Astrocyte (in vitro differentiated cells and primary cell): ENCODE measurements around the gene TRIML2. TPM values are rescaled to one million over a fixed set of nuclear protein-coding genes. Genes with fewer than 3 reads are reported as not detected.

Experiments
- DNase-seq: peaks from one replicate; pipeline ENCODE4 v3.0.0-alpha.2; 2010; ENCODE audit warnings: low read depth
- FAIRE-seq: peaks from 2 replicates; lab custom pipeline; 2011; peaks lifted over from hg19 to GRCh38; lab: Jason Lieb, UNC
- H2AFZ ChIP-seq: 2 replicates; pipeline ENCODE4 v1.6.0; 2012; ENCODE audit warnings: low read depth, low read length, inconsistent platforms
- H3K27ac ChIP-seq: 2 replicates; pipeline ENCODE4 v1.5.1; 2011; ENCODE audit warnings: low read depth, low read length, inconsistent platforms
- H3K27me3 ChIP-seq: 2 replicates; pipeline ENCODE4 v1.6.0; 2011; ENCODE audit warnings: low read length, inconsistent platforms; ENCODE audit not compliant: insufficient read depth
- H3K36me3 ChIP-seq: 2 replicates; pipeline ENCODE4 v1.5.1; 2011; ENCODE audit warnings: low read length, inconsistent platforms; ENCODE audit not compliant: insufficient read depth
- H3K4me1 ChIP-seq: 2 replicates; pipeline ENCODE4 v1.5.1; 2011; ENCODE audit warnings: low read length, inconsistent platforms; ENCODE audit not compliant: insufficient read depth
- H3K4me2 ChIP-seq: 2 replicates; pipeline ENCODE4 v1.6.0; 2012; ENCODE audit warnings: low read length, inconsistent platforms
- H3K4me3 ChIP-seq: 2 replicates; pipeline ENCODE4 v1.5.1; 2011; ENCODE audit warnings: low read depth, mild to moderate bottlenecking, low read length, inconsistent platforms; ENCODE audit not compliant: insufficient read depth
- H3K79me2 ChIP-seq: 2 replicates; pipeline ENCODE4 v1.6.0; 2012; ENCODE audit warnings: mild to moderate bottlenecking, low read length, inconsistent platforms; ENCODE audit not compliant: insufficient read depth
- H3K9ac ChIP-seq: 2 replicates; pipeline ENCODE4 v1.6.0; 2012; ENCODE audit warnings: mild to moderate bottlenecking, low read length, inconsistent platforms
- H3K9me3 ChIP-seq: 2 replicates; pipeline ENCODE4 v1.5.1; 2012; ENCODE audit warnings: low read depth, mild to moderate bottlenecking, low read length, inconsistent platforms; ENCODE audit not compliant: insufficient read depth
- H4K20me1 ChIP-seq: 2 replicates; pipeline ENCODE4 v1.6.0; 2012; ENCODE audit warnings: low read length, inconsistent platforms; ENCODE audit not compliant: insufficient read depth
- H3K27ac Mint-ChIP-seq: one replicate; pipeline ENCODE4 v1.8.0; 2021; ENCODE audit warnings: mild to moderate bottlenecking, mixed read lengths; ENCODE audit not compliant: unreplicated experiment
- H3K27me3 Mint-ChIP-seq: one replicate; pipeline ENCODE4 v1.8.0; 2021; ENCODE audit warnings: low read depth, mixed read lengths; ENCODE audit not compliant: unreplicated experiment
- H3K36me3 Mint-ChIP-seq: one replicate; pipeline ENCODE4 v1.8.0; 2021; ENCODE audit warnings: low read depth, mixed read lengths; ENCODE audit not compliant: unreplicated experiment
- H3K4me1 Mint-ChIP-seq: one replicate; pipeline ENCODE4 v1.8.0; 2021; ENCODE audit warnings: low read depth, mixed read lengths; ENCODE audit not compliant: unreplicated experiment
- H3K4me3 Mint-ChIP-seq: one replicate; pipeline ENCODE4 v1.8.0; 2021; ENCODE audit warnings: mild to moderate bottlenecking, moderate library complexity, mixed read lengths; ENCODE audit not compliant: unreplicated experiment
- H3K9me3 Mint-ChIP-seq: one replicate; pipeline ENCODE4 v1.8.0; 2021; ENCODE audit warnings: mild to moderate bottlenecking, mixed read lengths; ENCODE audit not compliant: unreplicated experiment
- CTCF ChIP-seq: IDR thresholded peaks from 2 replicates; pipeline ENCODE4 v1.5.1; 2011; ENCODE audit warnings: low read depth, mild to moderate bottlenecking, inconsistent platforms, low read length, moderate library complexity; ENCODE audit not compliant: insufficient read depth
- EZH2 ChIP-seq: IDR thresholded peaks from 2 replicates; pipeline ENCODE4 v1.6.1; 2012; ENCODE audit warnings: mild to moderate bottlenecking, low read length, inconsistent platforms; ENCODE audit not compliant: insufficient read depth
- total RNA-seq: library from RNA; stranded (reverse); gene quantifications from 2 replicates; pipeline ENCODE4 v1.2.1, GENCODE V29; 2021

Gene TRIML2
- total RNA-seq, 1 donor from 2014 or later: 55.7 TPM

- Histone ChIP-seq H3K36me3 (no peaks in the 10 kb centered on the region), H3K9ac (no peak overlapping the region), H3K27ac (no peak overlapping the region), H3K79me2 (no peaks in the 10 kb centered on the region), H3K4me2 (no peak overlapping the region), H4K20me1 (no peaks in the 10 kb centered on the region), H3K4me3 (no peak overlapping the region), H3K4me1 (no peaks in the 10 kb centered on the region), H3K9me3 (no peaks in the 10 kb centered on the region), H3K27me3 (no peaks in the 10 kb centered on the region), H2AFZ (no peak overlapping the region)
- Mint-ChIP-seq H3K27ac (no peak overlapping the region), H3K36me3 (peaks cover 6% of the 10 kb centered on the region), H3K4me1 (peaks cover 2% of the 10 kb centered on the region), H3K27me3 (no peaks in the 10 kb centered on the region), H3K4me3 (no peak overlapping the region), H3K9me3 (no peaks in the 10 kb centered on the region)
- FAIRE-seq (no peak), DNase-seq (no peak)
- no peak for TF ChIP-seq CTCF
- TF ChIP-seq EZH2: no peak
These were observed 33.2 kb downstream of the TRIML2 start for GRCh38 chr4:188076169-188076568.

DNA sequence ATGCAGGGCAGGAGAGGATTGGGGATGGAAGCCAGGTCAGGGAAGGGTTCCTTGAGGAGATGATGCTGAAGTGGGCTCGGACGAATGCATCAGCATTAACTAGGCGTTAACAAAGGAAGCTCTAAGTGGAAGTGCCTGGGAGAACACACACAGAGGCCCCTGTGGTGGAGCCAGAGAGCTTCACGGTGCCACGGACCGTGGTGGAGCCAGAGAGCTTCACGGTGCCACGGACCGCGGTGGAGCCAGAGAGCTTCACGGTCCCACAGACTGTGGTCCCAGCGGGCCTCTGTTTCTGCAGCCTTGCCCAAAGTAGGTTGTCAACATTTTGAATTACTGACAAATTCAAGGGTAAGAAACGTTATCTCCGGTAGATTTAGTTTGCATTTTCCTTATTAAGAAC, 48.3 kb downstream of the TRIML2 start:
- TF ChIP-seq CTCF (no peak), EZH2 (no peak)
- FAIRE-seq: no peak
- no peak for DNase-seq
- no peak overlapping the region for H3K4me3 Mint-ChIP-seq
- H3K9me3 Mint-ChIP-seq: peaks cover 2% of the 10 kb centered on the region
- Histone ChIP-seq H4K20me1 (no peaks in the 10 kb centered on the region), H3K27me3 (no peaks in the 10 kb centered on the region), H3K9me3 (no peaks in the 10 kb centered on the region), H3K4me3 (no peak overlapping the region), H3K4me1 (no peaks in the 10 kb centered on the region), H2AFZ (no peak overlapping the region), H3K27ac (no peak overlapping the region), H3K79me2 (no peaks in the 10 kb centered on the region), H3K9ac (no peak overlapping the region), H3K4me2 (no peak overlapping the region), H3K36me3 (no peaks in the 10 kb centered on the region)
- H3K36me3 Mint-ChIP-seq: no peaks in the 10 kb centered on the region
- H3K27me3 Mint-ChIP-seq: no peaks in the 10 kb centered on the region
- H3K27ac Mint-ChIP-seq: no peak overlapping the region
- H3K4me1 Mint-ChIP-seq: no peaks in the 10 kb centered on the region

DNA sequence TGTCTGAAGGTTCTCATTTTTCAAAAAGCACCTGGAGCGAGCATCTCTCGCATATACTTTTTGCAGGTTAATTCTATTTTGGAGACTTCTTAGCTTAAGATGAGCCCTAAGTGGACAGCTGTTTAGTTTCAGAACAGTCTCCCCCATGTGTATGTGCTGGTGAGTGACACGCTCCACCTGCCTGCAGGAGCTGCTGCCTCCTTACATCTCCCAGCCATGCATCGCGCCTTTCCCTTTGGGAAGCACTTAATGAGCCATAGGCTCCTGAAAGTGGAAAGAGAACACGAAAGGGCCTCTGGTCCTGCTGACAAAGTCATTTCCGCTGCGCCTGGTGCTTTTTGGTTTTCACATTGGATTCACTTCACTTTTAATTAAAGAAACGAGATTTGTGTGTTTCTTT, 56.1 kb downstream of the TRIML2 start:
- H2AFZ ChIP-seq: no peak overlapping the region
- no peaks in the 10 kb centered on the region for H3K27me3 ChIP-seq
- Mint-ChIP-seq H3K27me3 (no peaks in the 10 kb centered on the region), H3K4me1 (no peaks in the 10 kb centered on the region), H3K27ac (no peak overlapping the region), H3K36me3 (no peaks in the 10 kb centered on the region), H3K9me3 (peaks cover 2% of the 10 kb centered on the region), H3K4me3 (no peak overlapping the region)
- no peaks in the 10 kb centered on the region for H4K20me1 ChIP-seq
- H3K9me3 ChIP-seq: no peaks in the 10 kb centered on the region
- H3K9ac ChIP-seq: no peak overlapping the region
- no peak overlapping the region for H3K27ac ChIP-seq
- H3K4me2 ChIP-seq: no peak overlapping the region
- no peak for DNase-seq
- H3K4me1 ChIP-seq: no peaks in the 10 kb centered on the region
- H3K4me3 ChIP-seq: no peak overlapping the region
- TF ChIP-seq CTCF (no peak), EZH2 (no peak)
- no peaks in the 10 kb centered on the region for H3K79me2 ChIP-seq
- no peak for FAIRE-seq
- H3K36me3 ChIP-seq: no peaks in the 10 kb centered on the region
